Loucy (cell line): ENCODE measurements around the gene LHFPL4.

Experiments
- H2AFZ ChIP-seq: fragments of 200-600 bp; sonication (generic); 2 replicates; pipeline ENCODE4 v1.6.0; 2016; ENCODE audit warnings: antibody characterized with exemption, mild to moderate bottlenecking, low read length, moderate library complexity
- H3F3A ChIP-seq: fragments of 200-600 bp; 2 replicates; pipeline ENCODE4 v1.6.0; 2016; ENCODE audit warnings: antibody characterized with exemption, low read depth, mild to moderate bottlenecking
- H3K27me3 ChIP-seq: fragments of 200-600 bp; sonication (generic); 2 replicates; pipeline ENCODE4 v1.6.1; 2014; ENCODE audit warnings: low read length, mild to moderate bottlenecking; ENCODE audit not compliant: insufficient read depth, poor library complexity, severe bottlenecking
- H3K36me3 ChIP-seq: fragments of 200-600 bp; sonication (generic); 2 replicates; pipeline ENCODE4 v1.6.1; 2016; ENCODE audit warnings: low read length; ENCODE audit not compliant: insufficient read depth
- H3K4me1 ChIP-seq: fragments of 200-600 bp; sonication (generic); 2 replicates; pipeline ENCODE4 v1.5.1; 2014; ENCODE audit warnings: low read length, mild to moderate bottlenecking; ENCODE audit not compliant: insufficient read depth, poor library complexity, severe bottlenecking
- H3K4me2 ChIP-seq: fragments of 200-600 bp; sonication (generic); 2 replicates; pipeline ENCODE4 v1.6.0; 2014; ENCODE audit warnings: antibody characterized with exemption, low read length, low read depth, mild to moderate bottlenecking; ENCODE audit not compliant: poor library complexity, severe bottlenecking
- H3K4me3 ChIP-seq: fragments of 200-600 bp; sonication (generic); 2 replicates; pipeline ENCODE4 v1.5.1; 2014; ENCODE audit warnings: low read length, mild to moderate bottlenecking, mixed read lengths; ENCODE audit not compliant: poor library complexity, severe bottlenecking
- H3K79me2 ChIP-seq: fragments of 200-600 bp; sonication (generic); 2 replicates; pipeline ENCODE4 v1.6.1; 2014; ENCODE audit warnings: low read length; ENCODE audit not compliant: insufficient read depth
- H3K9ac ChIP-seq: fragments of 200-600 bp; sonication (generic); 2 replicates; pipeline ENCODE4 v1.6.0; 2014; ENCODE audit warnings: mild to moderate bottlenecking, low read depth, low read length, moderate library complexity; ENCODE audit not compliant: poor library complexity, severe bottlenecking
- H3K9me2 ChIP-seq: fragments of 200-600 bp; sonication (generic); replicated peaks from 2 replicates; pipeline ENCODE4 v1.6.1; 2016; ENCODE audit warnings: low read depth, low read length, mixed read lengths
- H3K9me3 ChIP-seq: fragments of 200-600 bp; sonication (generic); 2 replicates; pipeline ENCODE4 v1.6.1; 2014; ENCODE audit warnings: mild to moderate bottlenecking, antibody characterized with exemption, low read length, low read depth; ENCODE audit not compliant: insufficient read depth
- H4K20me1 ChIP-seq: fragments of 200-600 bp; sonication (generic); 2 replicates; pipeline ENCODE4 v1.6.0; 2014; ENCODE audit warnings: antibody characterized with exemption, low read length, mild to moderate bottlenecking; ENCODE audit not compliant: insufficient read depth, poor library complexity, severe bottlenecking
- EZH2phosphoT487 ChIP-seq: fragments of 200-600 bp; IDR thresholded peaks from 2 replicates; pipeline ENCODE4 v1.6.1; 2018; ENCODE audit warnings: antibody characterized with exemption, mild to moderate bottlenecking, moderate library complexity, borderline replicate concordance
- TF ChIP-seq, protein P1 (sequence below): fragments of 200-600 bp; sonication (generic); conservative IDR thresholded peaks from 2 replicates; pipeline ENCODE4 v1.5.1; 2014; ENCODE audit warnings: mild to moderate bottlenecking, antibody characterized with exemption, low read length

LHFPL4 gene

DNA sequence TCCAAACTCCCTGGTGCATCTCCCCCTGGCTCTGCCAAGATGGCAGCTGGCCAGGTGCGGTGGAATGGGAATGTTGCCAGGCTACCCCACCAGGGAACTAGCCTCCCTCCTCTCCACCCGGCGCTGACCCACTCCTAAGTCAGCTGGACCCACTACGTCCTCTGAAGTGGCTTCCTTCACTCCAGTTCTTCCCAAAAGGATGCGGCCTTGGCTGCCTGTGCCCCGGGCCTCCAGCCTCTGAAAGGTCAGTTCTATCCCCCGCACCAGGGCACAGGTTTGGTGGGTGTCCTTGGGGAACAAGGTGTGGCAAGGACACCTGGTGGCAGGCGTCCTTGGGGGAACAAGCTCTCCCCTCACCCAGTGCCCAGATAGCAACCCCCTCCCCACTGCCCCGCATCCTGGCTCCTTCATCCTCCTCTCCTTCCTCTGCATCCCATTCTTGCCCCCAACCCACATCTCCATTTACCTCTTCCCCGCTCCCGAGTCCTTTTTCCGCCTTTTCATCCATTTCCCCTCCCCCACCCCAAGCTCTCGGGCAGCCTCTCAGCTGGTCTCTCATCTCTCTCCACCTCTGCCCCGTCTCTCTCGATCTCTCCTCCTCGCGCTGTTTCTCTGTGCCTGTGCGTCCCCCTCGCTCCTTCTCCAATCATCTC lies 54.0 kb downstream of the LHFPL4 start:
- Histone ChIP-seq H3K36me3 (no peaks in the 10 kb centered on the region), H4K20me1 (no peaks in the 10 kb centered on the region), H3F3A (no peaks in the 10 kb centered on the region), H3K9me3 (no peaks in the 10 kb centered on the region), H2AFZ (no peak overlapping the region), H3K4me1 (no peaks in the 10 kb centered on the region), H3K9ac (no peak overlapping the region), H3K9me2 (no peaks in the 10 kb centered on the region), H3K27me3 (no peaks in the 10 kb centered on the region), H3K4me2 (no peak overlapping the region), H3K79me2 (no peaks in the 10 kb centered on the region), H3K4me3 (no peak overlapping the region)
- TF ChIP-seq, protein P1, sequence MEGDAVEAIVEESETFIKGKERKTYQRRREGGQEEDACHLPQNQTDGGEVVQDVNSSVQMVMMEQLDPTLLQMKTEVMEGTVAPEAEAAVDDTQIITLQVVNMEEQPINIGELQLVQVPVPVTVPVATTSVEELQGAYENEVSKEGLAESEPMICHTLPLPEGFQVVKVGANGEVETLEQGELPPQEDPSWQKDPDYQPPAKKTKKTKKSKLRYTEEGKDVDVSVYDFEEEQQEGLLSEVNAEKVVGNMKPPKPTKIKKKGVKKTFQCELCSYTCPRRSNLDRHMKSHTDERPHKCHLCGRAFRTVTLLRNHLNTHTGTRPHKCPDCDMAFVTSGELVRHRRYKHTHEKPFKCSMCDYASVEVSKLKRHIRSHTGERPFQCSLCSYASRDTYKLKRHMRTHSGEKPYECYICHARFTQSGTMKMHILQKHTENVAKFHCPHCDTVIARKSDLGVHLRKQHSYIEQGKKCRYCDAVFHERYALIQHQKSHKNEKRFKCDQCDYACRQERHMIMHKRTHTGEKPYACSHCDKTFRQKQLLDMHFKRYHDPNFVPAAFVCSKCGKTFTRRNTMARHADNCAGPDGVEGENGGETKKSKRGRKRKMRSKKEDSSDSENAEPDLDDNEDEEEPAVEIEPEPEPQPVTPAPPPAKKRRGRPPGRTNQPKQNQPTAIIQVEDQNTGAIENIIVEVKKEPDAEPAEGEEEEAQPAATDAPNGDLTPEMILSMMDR, result no peak
- no peak for TF ChIP-seq EZH2phosphoT487

DNA sequence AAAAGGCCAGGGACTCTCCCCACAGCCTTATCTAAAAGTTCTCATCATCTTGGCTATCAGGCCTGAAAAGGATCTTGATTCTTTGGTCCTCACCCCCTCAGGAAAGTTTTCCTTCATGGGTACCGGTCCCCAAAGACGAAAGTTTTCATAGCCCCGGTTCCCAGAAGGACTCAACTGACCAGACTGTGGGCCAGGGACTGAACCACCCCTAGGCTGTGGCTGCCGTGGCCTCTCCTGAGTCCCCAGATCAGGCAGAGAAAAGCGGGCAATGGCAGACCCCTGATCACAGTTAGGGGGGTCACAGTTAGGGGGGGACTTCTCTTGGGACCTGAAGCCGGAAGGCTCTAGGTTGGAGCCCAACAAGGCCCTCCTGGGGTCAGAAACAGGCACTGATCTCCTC lies 54.8 kb downstream of the LHFPL4 start:
- Histone ChIP-seq H3K36me3 (no peaks in the 10 kb centered on the region), H3K4me1 (no peaks in the 10 kb centered on the region), H2AFZ (no peak overlapping the region), H3K4me3 (no peak overlapping the region), H3K4me2 (no peak overlapping the region), H3K9me2 (no peaks in the 10 kb centered on the region), H3K9ac (no peak overlapping the region), H4K20me1 (no peaks in the 10 kb centered on the region), H3K79me2 (no peaks in the 10 kb centered on the region), H3K9me3 (no peaks in the 10 kb centered on the region), H3K27me3 (no peaks in the 10 kb centered on the region), H3F3A (no peaks in the 10 kb centered on the region)
- TF ChIP-seq, protein P1, result no peak
- TF ChIP-seq EZH2phosphoT487, result no peak

DNA sequence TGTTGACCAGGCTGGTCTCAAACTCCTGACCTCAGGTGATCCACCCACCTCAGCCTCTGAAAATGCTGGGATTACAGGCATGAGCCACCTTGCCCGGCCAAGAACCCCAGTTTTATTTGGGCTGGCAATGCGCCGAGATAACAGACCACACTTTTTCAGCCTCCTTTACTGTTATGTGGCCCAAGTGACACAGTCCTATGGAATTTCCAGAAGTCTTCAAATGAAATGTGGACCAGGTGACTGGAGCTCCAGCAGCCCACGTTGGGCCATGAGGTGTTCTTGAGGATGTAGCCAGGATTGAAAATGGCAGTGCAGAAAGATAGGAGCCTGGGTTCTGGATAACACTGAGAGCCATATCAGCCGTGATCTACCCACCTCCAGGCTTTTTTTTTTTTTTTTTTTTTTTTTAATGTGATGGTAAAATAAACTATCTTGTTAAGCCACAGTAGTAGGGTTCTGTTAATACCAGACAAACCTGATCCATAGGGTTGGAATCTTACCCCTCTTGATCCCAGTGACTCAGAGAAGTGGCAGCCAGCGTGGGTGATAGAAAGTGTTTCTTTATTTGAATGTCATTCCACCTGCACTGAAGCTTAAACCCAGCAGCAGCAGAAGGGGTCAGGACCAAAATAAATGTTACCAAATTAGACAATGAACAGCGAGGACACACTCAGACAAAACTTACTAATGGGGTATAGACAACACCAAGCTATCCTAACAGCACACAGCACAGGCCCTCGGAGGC lies 55.6 kb downstream of the LHFPL4 start:
- Histone ChIP-seq H3F3A (no peaks in the 10 kb centered on the region), H3K9me3 (no peaks in the 10 kb centered on the region), H3K36me3 (no peaks in the 10 kb centered on the region), H3K4me1 (no peaks in the 10 kb centered on the region), H3K9me2 (no peaks in the 10 kb centered on the region), H3K27me3 (no peaks in the 10 kb centered on the region), H3K9ac (no peak overlapping the region), H4K20me1 (no peaks in the 10 kb centered on the region), H3K79me2 (no peaks in the 10 kb centered on the region), H3K4me2 (no peak overlapping the region), H2AFZ (no peak overlapping the region), H3K4me3 (no peak overlapping the region)
- TF ChIP-seq EZH2phosphoT487, result no peak
- TF ChIP-seq, protein P1, result no peak
